HG02798 (cell line): ENCODE results near the gene LAPTM4A.

Experiments
- ATAC-seq: cut with Tn5 transposase; IDR thresholded peaks from one replicate; pipeline ENCODE4 v1.9.1; 2021; ENCODE audit warnings: mild to moderate bottlenecking; ENCODE audit not compliant: unreplicated experiment, poor library complexity

LAPTM4A gene

DNA sequence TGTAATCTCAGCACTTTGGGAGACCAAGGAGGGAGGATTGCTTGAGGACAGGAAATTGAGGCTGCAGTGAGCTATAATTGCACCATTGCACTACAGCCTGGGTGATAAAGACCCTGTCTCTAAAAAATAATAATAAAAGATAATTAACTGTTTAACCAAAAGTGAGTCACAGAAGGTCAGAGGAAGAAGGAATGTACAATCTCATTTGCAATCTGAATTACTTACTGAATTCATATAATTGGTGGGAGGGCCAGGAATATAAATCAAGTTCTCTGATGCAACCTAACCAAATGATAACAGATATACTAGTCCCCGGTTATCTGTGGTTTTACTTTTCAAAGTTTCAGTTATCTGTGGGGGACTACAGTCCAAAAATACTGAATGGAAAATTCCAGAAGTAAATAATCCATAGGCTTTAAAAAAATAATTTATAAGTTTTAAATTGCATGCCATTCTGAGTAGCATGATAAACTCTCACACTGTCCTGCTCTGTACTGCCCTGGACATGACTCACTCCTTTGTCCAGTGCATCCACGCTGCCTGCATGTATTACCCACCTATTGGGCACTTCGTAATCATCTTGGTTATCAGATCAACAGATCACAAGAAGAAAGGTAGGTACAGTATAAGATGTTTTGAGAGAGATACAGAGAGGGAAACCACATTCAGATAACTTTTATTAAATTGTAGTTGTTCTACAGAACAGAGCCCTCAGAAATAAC is 26.2 kb downstream of the LAPTM4A start:
- ATAC-seq: no peak

- no peak for ATAC-seq
Measured at GRCh38 chr2:20023688-20024087, 27.7 kb downstream of the LAPTM4A start.

GRCh38 chr2:20021405-20022009 is 29.9 kb downstream of the LAPTM4A start:
- ATAC-seq: no peak

DNA sequence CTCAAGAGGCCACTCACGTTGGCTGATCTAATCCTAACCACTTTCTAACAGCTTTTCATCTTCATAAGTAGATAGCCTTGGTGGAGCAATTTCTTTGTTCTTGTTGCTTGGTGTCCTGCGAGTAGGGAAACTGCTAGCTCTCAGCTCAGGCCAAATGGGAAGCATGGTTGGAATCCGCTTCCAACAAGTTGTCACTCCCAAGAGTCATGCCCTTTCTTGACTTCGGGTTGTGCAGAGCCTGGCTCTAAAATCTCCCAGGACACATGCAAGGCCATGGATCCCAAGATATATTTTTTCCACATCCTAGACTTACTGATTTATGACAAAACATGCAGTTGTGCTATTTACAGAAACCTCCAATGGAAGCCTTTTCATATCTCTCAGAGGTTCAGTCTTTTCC is 31.7 kb downstream of the LAPTM4A start:
- no peak for ATAC-seq

- ATAC-seq: no peak
Measured at GRCh38 chr2:20018601-20019152, 32.8 kb downstream of the LAPTM4A start.

GRCh38 chr2:20016346-20016745 is 35.1 kb downstream of the LAPTM4A start:
- ATAC-seq: no peak

- ATAC-seq: no peak
Measured at GRCh38 chr2:20015482-20016083, 35.8 kb downstream of the LAPTM4A start.

DNA sequence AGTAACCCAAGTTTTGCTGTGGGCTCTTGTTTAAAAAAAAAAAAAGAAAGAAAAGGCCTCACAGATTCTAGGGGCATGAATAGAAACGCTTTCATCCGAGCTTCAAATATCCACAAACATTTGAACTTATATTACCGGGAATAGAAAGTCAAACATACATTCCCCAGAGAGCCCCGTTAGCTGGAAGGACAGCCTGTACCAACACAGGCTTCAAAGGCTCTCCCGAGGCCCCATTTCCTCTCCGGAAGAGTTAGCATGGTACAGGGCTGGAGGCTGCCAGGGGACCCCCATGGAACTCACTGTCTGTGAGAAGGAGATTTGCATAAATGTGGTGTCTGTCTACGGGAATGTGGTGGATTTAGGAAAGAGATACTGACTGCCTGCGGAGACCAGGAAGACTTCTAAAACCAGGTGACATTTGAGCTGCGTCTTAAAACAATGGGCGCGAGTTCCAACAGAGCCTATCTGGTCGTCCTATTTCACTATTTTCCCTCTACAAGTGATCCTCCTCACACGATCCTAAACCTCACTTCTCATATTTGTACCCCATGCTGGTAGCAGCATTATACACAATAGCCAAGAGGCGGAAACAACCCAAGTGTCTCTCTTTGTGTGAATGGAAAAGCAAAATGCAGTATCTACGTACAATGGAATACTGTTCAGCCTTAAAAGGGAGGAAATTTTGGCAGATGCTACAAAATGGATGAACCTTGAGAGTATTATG is 38.1 kb downstream of the LAPTM4A start:
- ATAC-seq: no peak

- ATAC-seq: no peak
Measured at GRCh38 chr2:20012282-20013125, 38.9 kb downstream of the LAPTM4A start, which contains the start of gene MATN3. TSS of gene MATN3 (minus strand) at chr2:20012668. CDS start at chr2:20012631, 37 bp downstream.

DNA sequence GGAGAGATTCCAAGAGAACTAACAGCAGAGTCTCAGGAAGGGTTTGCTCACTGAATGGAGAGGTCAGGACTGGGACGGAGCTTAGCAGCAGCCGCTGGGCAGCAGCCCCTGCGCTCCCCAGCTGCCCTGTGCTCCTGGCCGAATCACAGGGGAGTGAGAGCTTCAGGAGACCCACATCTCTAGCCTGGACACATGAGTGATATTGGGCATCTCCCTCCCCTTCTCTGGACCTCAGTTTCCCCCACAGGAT is 39.5 kb downstream of the LAPTM4A start:
- no peak for ATAC-seq

DNA sequence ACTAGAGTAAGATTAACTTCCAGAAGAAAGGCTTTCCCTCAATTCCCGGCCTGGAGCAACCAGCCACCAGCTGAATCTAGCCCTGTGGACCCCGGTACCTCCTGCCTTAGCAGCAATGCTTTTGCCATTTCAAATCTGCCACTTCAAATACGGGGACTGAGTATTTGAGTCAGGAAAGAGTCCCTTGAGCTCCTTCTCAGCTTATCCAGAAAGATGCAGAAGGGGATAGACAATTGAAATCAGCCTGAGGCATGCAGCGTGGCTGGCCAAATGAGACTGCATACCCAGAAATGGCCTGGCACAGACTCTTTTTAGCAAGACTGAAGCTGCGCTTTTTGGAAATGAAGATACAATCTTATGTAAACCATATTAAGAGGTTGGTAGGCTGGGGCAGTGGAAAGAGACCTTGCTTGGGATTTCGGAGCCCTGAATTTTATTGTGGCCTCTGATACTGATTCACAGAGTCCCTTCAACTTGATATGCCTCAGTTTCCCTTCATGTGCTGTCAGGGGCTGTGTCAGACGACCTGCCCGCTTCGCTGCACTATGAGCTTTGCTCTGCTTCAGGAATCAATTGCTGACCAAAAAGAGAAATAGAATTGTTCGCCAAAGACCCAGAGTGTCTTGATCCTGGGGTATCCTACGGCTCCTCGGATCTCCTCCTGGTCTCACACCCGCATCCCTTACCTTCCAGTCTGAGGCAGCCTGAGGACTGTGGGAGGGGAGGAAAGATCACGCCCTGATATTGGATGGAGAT is 40.0 kb downstream of the LAPTM4A start:
- no peak for ATAC-seq

GRCh38 chr2:20008703-20009102 is 42.7 kb downstream of the LAPTM4A start:
- no peak for ATAC-seq

GRCh38 chr2:20005891-20006470 is 45.4 kb downstream of the LAPTM4A start:
- ATAC-seq: no peak

DNA sequence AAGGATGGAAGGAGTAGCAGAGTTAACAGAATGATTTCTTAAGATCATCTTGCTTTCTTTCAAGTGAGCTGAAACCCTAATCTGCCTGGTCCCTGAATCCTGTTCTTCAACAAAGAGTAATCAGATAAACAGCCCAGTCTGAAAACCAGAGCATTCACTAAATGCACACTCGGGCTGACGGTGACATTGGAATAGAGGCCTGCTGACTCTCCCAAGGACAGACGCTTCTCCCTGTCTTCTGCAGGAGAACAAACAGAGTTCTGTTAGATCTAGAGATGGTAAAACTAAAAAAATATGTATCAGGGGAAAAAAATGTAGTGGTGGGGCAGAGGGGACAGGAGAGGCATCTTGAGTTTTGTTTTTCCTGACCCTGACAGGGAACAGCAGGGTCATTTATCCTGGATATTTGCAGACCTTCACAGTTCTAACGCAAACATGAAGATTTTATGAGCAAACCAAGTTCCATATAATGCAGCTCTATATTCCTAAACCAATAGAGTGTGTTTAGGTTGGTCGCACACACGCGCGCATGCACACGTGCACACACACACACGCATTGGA is 46.3 kb downstream of the LAPTM4A start:
- no peak for ATAC-seq

GRCh38 chr2:20001361-20001863 is 50.0 kb downstream of the LAPTM4A start:
- no peak for ATAC-seq

- no peak for ATAC-seq
Measured at GRCh38 chr2:19993731-19994130, 57.7 kb downstream of the LAPTM4A start.

DNA sequence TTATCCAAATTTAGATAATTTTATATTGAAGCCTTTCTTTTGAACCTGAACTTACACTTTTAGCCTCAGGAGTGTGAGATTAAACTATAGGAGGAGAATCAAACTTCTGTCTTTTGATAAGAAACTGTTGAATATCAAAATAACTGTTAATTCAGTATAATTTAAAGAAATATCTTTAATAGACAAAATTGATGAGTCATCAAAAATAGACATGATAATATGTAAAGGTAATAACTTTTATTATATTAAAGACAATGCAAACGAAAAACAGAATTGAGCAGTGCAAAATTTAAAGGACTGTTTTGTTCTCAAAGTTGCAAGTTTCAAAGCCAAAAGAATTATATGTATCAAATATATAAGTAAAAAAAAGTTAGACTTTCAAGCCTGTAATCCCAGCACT is 59.5 kb downstream of the LAPTM4A start:
- ATAC-seq: no peak

DNA sequence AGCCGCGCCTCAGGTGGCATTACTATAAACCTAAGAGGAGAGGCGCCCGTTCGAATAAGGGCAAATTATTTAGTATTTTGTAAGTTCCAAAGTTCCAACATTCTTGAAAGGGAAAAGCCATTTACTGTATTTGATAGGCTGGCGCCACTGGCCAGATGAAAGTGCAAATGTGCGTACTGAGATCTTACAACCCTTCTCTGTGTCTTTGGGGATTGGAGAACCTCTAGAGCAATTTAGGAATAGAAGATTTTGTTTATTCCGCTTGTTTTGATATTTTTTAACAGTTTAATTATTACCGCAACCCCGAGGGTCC is 61.1 kb downstream of the LAPTM4A start:
- no peak for ATAC-seq
